OCI-LY7 (cell line): ENCODE data around the gene NAV3.

ENCODE experiments used
- CTCF ChIP-seq: fragments of 200-600 bp; sonication (generic); conservative IDR thresholded peaks from 2 replicates; pipeline ENCODE4 v1.5.1; 2014; ENCODE audit warnings: mild to moderate bottlenecking, antibody characterized with exemption, low read length, moderate library complexity, mixed read lengths
- EZH2phosphoT487 ChIP-seq: fragments of 200-600 bp; sonication (generic); IDR thresholded peaks from 2 replicates; pipeline ENCODE4 v1.6.1; 2018; ENCODE audit warnings: low read depth, borderline replicate concordance, mild to moderate bottlenecking, mixed run types, antibody characterized with exemption, low read length, moderate library complexity, mixed read lengths

- TF ChIP-seq CTCF, result no peak
- TF ChIP-seq EZH2phosphoT487, result no peak
Measured at GRCh38 chr12:77788231-77789168, 42.2 kb upstream of the NAV3 start.
